ENCODE measurements around the gene GDPD5.

Gene GDPD5

GRCh38 chr11:75473684-75474083 lies 52.1 kb downstream of the GDPD5 start:
- no peak for DNase-seq (ENCODE audit: low spot score)

- no peak for DNase-seq (ENCODE audit: low spot score)
Observed at GRCh38 chr11:75472081-75472732, 53.5 kb downstream of the GDPD5 start.

DNA sequence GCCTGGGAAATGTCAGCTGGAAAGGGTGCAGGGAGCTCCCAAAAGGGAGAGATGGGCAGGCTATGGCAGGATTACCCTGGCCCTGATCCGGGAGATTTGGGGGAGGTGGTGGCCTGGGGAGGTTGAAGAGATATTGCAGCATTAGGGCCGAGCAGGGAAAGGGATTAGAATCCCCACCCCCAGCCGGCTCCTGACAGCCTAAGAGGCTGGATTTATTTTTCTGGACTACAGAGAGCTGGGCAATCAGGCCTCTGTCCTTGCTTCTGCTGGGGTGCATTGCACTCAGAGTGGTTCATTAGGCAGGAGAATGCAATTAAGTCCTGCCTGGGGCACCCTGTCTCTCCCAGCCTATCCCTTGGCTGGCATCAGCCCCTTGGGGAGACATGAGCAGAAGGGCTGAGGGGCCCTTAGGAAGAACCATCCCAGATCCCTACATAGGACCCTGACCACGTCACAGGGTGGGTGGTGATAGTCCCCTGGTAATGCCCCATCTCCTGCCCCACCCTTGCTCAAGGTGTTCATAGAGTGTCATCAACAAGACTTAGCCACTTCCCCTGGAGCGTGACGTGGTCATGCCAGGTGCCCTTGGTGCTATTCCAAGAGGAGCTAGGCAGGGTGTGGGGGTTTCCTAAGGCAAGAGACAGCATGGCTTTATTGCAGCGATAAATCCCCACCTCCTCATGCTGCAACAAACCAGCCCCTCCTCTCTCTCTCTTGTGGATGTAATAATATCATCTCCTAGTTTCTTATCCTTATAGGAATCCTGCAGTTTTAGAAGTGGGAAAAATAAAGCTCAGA lies 54.4 kb downstream of the GDPD5 start:
- no peak for DNase-seq (ENCODE audit: low spot score)

DNA sequence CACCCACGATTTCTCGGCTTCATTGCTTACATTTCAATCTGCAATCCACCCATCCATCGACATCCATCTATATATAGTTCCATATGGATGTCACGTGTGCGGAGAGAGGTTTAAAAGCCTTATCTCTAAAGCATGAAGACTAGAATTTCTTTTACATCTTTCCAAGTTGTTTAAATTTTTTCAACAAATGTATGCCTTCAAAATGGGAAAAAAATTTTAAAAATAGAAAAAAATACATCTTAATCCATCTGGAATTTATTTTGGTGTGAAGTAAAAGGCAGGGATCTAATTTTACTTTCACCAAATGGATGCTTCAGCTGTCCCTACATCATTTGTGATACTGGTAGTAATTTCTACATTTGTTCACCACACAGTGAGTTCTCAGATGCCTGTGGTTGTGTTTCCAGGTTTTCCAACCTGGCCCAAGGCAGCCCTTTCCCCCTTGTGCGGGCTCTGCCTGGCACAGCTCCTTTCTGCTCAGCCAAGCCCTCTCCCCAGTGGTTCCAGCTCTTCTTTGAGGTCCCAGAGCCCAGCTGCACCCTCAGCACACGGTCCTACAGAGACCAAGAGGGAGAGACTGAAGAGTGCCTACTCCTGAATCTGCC lies 55.2 kb downstream of the GDPD5 start:
- DNase-seq (ENCODE audit: low spot score) = no peak

DNA sequence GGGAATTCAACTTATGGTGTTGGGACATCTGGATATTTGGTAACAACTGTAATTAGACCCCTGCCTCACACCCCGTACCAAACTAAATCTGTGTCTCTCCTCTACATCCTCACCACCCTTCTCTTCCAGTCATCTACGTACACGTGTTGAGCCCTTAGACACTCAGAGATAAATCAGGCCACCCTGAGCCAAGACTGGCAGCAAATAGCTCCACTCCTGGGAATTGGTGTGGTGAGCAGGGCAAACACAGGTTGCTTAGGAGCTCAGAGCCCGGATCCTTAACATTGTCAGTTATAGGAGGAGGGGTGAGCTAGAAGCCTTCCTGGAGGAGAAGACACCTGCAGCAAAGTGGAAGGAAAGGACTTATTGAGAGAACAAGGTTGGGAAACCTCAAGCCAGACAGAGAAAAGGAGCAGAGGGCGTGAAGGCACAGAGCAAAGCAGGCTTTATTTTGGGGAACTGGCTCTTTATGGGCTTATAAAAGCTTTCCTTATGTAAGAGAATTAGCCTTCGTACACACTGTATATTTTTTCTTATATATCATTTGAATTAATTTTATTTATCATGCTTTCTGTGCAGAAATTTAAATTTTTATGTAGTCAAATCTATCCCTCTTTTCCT lies 55.8 kb downstream of the GDPD5 start:
- DNase-seq (ENCODE audit: low spot score) = no peak

DNA sequence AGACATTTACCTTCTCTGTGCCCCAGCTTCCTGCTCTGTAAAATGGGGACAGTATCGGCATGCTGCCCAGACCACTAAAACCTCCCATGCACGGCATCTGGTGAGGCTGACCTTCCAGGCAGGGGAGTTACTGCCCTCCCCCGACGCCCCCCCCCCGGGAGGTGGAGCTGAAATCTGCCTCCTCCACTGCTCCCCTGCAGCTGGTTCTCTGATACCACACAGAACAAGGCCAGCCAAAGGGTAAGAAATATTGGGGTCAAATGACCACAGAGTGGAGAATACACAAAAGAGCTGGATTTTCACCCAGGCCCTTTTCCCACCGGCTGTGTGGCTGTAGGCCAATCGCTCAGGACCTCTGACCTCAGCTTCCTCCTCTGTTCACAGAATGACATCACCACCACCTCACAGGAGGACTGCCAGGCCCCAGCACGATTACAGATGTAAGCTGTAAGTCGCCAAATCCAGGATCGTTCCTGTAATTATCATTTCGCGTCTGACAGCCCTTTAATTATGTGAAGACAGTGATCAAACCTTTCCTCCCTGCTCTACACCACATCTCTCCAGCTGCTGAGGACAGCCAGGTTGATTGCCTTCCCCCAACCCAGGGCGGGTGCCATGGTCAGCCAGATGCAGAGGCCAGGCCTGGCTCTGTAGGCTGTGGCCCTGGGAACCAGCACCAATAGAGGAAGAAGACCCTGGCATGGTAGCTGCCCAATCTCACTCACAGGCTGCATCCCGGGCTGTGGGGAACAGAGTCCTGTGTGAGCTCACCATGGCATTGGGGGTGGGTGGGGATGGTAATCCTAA lies 57.0 kb downstream of the GDPD5 start:
- no peak for DNase-seq (ENCODE audit: low spot score)

- DNase-seq (ENCODE audit: low spot score) = no peak
Observed at GRCh38 chr11:75467881-75468280, 57.9 kb downstream of the GDPD5 start.

DNA sequence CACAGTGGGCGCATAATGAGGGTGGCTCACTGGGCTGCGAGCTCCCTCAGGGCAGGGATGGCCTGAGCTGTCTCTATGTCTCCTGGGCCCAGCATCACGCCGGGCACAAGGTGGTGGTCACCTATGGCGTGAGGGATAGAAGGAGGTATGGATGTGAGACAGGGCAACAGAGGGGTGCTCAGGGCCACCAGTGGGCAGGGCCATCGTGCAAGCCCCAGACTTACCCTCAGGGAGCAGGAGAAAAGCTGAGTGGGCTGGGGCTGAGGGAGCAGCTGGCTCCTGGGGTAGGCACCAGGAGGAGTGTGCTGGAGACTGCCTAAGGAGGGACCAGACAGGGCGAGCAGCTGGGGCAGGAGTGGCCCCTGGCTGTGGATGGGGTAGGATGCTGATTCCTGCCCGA lies 58.4 kb downstream of the GDPD5 start:
- no peak for DNase-seq (ENCODE audit: low spot score)

DNA sequence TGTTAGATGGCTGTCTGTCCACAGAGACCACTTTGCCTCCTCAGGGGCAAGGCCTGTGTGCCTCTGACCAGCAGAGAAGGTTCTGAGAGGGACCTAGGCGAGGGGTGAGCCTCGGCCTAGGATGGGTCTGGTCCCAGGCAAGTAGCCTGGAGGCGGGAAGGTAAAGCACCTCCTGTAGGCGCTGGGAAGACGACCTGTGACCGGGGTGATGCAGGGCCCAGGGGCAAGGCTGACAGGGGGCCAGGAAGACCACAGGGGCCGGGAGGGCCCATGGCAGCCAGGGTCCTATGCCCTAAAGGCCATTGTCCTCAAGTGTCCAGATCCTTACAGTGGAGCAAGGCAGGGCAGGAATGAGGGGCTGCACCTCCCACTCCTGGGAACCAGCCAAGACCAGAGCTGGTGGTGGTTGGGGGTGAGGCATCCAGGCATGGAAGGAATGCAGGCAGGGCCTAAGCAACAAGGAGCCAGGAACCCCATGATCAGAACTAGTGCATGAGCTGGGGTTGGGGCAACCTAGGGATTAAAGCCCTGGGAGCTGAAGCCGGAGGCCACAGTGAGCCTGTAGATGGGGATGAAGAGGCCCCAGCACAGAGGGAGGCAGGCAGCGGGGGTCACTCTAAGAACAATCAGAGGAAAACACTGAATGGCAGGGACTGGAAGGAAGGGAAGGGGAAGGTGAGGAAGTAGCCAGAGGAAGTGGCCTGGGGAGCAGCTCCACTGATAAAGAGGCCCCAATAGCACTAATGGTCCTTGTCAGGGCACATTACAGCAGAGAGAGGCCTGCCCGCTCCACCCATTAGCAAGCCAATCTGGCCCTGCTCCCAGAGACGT lies 59.8 kb downstream of the GDPD5 start:
- DNase-seq (ENCODE audit: low spot score) = no peak

DNA sequence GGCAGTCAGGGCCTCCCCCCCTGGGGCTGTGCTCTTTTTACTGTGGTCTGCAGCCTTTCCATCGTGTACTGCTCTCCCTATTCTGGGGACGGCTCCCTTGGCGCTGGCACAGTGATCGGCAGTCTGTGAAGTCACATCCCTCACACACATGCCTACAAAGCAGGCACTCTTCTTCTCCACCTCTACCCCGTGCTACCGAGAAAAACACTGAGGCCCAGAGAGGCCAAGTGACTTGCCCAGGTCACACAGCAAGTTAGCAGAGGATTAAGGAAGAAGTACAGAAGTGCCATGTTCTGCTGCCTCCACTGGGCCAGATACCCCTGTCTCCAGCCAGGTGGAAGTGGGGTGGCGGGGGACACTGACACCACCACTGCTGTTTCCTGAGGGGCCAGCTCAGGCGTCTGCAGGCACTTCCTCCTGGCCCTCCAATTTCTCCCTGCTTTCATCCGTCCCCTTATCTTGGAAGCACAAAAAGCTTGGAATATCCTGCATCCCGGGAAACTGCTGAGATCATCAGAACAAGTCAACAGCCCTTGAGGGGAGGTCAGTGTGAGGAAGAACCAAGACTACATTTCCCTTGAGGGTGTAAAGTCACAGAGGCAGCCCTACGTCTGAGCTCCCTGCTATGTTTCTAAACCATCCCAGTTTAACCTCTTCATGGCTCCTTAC lies 62.5 kb downstream of the GDPD5 start:
- DNase-seq (ENCODE audit: low spot score) = no peak

DNA sequence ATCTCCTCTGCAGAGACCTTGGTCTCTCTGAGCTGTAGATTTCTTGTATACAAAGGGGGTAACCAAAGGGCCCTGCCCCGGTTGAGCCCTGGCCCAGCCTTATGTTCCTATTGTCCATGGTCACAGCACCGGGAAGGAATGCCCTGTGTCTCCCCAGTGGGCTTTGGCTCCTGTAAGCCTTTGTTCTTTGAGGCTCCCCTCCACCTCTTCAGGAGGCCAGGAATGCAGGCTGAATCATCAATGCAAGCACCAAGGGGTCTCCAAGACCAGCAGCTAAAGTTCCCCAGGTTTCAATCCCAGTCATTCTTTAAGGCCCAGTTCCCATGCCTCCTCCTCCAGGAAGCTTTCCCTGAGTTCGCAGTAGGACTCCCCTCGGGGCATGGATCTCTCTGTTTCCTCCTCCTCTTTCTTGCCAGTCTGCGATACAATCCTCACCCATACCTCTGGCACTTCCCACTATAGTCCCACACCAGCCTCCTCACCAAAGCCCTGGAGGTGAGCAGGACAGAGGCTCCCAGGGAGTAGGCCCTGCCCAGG lies 63.6 kb downstream of the GDPD5 start:
- DNase-seq (ENCODE audit: low spot score) = no peak

DNA sequence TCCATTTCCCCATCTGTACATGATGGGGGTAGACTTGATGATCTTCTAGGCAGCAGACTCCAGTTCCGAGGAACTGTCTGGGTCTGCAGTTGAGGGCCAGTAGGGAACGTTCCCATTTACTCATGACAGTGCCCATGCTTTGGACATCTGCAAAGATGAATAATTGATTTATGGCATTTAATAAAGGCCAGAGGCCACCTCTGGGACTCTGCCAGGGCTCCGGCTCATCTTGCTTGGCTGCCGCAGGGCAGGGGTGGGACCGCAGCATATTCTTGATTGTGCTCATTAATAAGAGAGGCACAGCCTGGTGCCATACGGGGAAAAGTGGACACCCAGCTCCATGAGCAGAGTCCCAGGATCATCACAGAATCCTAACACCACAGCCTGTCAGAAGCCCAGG lies 64.6 kb downstream of the GDPD5 start:
- no peak for DNase-seq (ENCODE audit: low spot score)

- DNase-seq (ENCODE audit: low spot score) = no peak
Observed at GRCh38 chr11:75456596-75457183, 69.1 kb downstream of the GDPD5 start.

GRCh38 chr11:75454987-75455386 lies 70.8 kb downstream of the GDPD5 start:
- DNase-seq (ENCODE audit: low spot score) = no peak

- DNase-seq (ENCODE audit: low spot score) = no peak
Observed at GRCh38 chr11:75453916-75454655, 71.7 kb downstream of the GDPD5 start.

DNA sequence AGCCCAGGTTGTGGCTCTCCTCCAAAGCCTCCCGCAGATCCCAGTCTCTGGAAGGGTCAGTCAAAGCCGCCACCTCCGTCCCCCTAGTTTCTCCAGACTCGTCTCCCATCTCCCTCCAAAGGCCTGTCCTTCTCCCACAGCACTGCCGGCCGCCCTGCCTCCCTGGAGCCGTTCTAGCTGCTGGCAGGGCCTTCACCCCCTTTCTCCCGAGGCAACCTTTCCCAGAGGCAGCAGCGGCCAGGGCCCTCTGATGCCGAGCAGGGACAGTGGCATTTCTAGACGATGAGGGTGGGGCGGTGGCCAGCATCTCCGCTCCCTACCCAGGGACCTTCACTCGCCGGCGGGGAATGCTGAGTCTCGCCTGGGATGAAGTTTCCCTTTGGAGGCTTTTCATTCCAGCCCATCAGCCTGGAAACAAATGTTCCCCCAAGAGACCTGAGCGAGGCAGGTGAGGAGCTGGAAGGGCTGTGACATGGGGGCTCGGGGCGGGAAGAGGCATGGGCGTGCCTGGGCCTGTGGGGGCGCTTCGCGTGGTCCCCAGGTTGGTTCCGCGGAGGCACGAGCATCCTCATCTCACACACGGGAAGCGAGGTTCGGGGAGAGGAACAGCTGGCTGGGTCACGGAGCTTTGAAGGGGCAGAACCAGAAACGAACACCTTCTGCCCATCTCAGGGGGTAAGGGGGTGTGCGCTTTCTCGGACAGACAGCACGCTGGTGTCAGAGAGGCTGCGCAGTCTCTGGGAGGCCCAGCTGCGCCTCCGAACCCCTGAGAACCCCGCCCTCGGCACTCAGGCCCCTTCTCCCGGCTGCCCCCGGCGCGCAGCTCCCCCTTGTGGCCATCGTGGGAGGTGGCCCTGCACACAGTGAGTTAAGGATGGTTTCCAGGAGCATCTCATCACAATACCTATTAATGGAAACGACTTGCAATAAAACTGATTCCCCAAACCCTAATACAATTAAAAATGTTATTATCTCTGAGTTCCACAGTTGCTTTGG lies 74.6 kb downstream of the GDPD5 start:
- DNase-seq (ENCODE audit: low spot score) = no peak

GRCh38 chr11:75450236-75450635 lies 75.5 kb downstream of the GDPD5 start:
- no peak for DNase-seq (ENCODE audit: low spot score)

DNA sequence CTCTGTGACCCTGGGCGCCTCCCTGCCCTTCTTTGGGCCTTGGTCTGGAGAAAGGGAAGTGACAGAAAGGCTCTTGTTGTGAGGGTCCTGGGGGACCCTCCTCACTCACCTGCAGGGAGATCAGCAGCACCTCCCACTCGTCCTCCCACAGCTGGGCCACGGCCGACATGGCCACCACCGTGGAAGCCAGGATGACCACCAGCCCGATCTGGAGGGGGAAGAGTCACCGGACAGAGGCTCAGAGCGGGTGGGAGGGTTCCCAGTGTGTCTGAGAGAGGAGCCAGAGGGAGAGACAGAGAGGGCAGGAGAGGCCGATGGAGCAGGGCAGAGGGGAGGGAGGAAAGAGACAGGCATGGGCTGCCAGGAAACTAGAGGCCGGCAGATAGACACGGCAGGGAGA lies 76.0 kb downstream of the GDPD5 start:
- DNase-seq (ENCODE audit: low spot score) = no peak
